H9 (cell line): ENCODE results near the gene MACROD1. TPM values are rescaled to one million over a fixed set of nuclear protein-coding genes. Genes with fewer than 3 reads are reported as not detected.

Experiments
- DNase-seq: peaks from one replicate; pipeline ENCODE4 v3.0.0-alpha.2; 2017
- H2AFZ ChIP-seq: one replicate; pipeline ENCODE4 v1.6.1; 2013; ENCODE audit warnings: mild to moderate bottlenecking, low read length, control low read depth, moderate library complexity
- H2AK5ac ChIP-seq: 2 replicates; pipeline ENCODE4 v1.6.1; 2013; ENCODE audit warnings: low read length, control low read depth, mixed read lengths; ENCODE audit not compliant: insufficient read length
- H2BK120ac ChIP-seq: one replicate; pipeline ENCODE4 v1.6.1; 2013; ENCODE audit warnings: low read depth, mild to moderate bottlenecking, low read length, control low read depth, inconsistent platforms; ENCODE audit not compliant: poor library complexity, severe bottlenecking
- H2BK12ac ChIP-seq: 2 replicates; pipeline ENCODE4 v1.6.1; 2013; ENCODE audit warnings: low read length, control low read depth, mixed read lengths, low read depth; ENCODE audit not compliant: insufficient read length
- H2BK15ac ChIP-seq: 2 replicates; pipeline ENCODE4 v1.6.1; 2013; ENCODE audit warnings: low read depth, low read length, control low read depth
- H2BK20ac ChIP-seq: one replicate; pipeline ENCODE4 v1.6.1; 2013; ENCODE audit warnings: low read depth, mild to moderate bottlenecking, low read length, control low read depth, inconsistent platforms; ENCODE audit not compliant: poor library complexity, severe bottlenecking
- H2BK5ac ChIP-seq: 2 replicates; pipeline ENCODE4 v1.6.1; 2013; ENCODE audit warnings: low read length, control low read depth, mixed read lengths; ENCODE audit not compliant: insufficient read length
- H3K14ac ChIP-seq: 2 replicates; pipeline ENCODE4 v1.6.1; 2013; ENCODE audit warnings: low read length, control low read depth; ENCODE audit not compliant: insufficient read depth
- H3K18ac ChIP-seq: 2 replicates; pipeline ENCODE4 v1.6.1; 2013; ENCODE audit warnings: low read depth, mild to moderate bottlenecking, mixed read lengths, low read length, control low read depth; ENCODE audit not compliant: insufficient read length
- H3K23ac ChIP-seq: 2 replicates; pipeline ENCODE4 v1.6.1; 2013; ENCODE audit warnings: low read length, control low read depth, mixed read lengths, low read depth; ENCODE audit not compliant: insufficient read length
- H3K23me2 ChIP-seq: 2 replicates; pipeline ENCODE4 v1.6.1; 2013; ENCODE audit warnings: low read depth, mild to moderate bottlenecking, mixed read lengths, low read length, control low read depth; ENCODE audit not compliant: insufficient read length, poor library complexity, severe bottlenecking
- H3K27ac ChIP-seq: 2 replicates; pipeline ENCODE4 v1.5.1; 2013; ENCODE audit warnings: low read length, control low read depth, mixed read lengths, low read depth; ENCODE audit not compliant: insufficient read length
- H3K27me3 ChIP-seq: 2 replicates; pipeline ENCODE4 v1.6.1; 2013; ENCODE audit warnings: low read length, control low read depth, inconsistent platforms; ENCODE audit not compliant: insufficient read depth
- H3K4ac ChIP-seq: 2 replicates; pipeline ENCODE4 v1.6.1; 2013; ENCODE audit warnings: low read depth, mild to moderate bottlenecking, control low read depth, inconsistent platforms, low read length, moderate library complexity
- H3K4me1 ChIP-seq: 2 replicates; pipeline ENCODE4 v1.6.1; 2013; ENCODE audit warnings: low read length, control low read depth, inconsistent platforms; ENCODE audit not compliant: insufficient read depth
- H3K4me2 ChIP-seq: 2 replicates; pipeline ENCODE4 v1.6.1; 2013; ENCODE audit warnings: low read length, control low read depth, mixed read lengths; ENCODE audit not compliant: insufficient read length, insufficient read depth
- H3K56ac ChIP-seq: 2 replicates; pipeline ENCODE4 v1.6.1; 2013; ENCODE audit warnings: low read depth, mild to moderate bottlenecking, mixed read lengths, low read length, control low read depth; ENCODE audit not compliant: insufficient read length
- H3K79me1 ChIP-seq: 2 replicates; pipeline ENCODE4 v1.6.1; 2013; ENCODE audit warnings: low read depth, mild to moderate bottlenecking, moderate library complexity, low read length, control low read depth, inconsistent platforms; ENCODE audit not compliant: insufficient read depth, poor library complexity, severe bottlenecking
- H3K79me2 ChIP-seq: 2 replicates; pipeline ENCODE4 v1.6.1; 2013; ENCODE audit warnings: low read length, control low read depth, inconsistent platforms; ENCODE audit not compliant: insufficient read depth
- H3K9ac ChIP-seq: 2 replicates; pipeline ENCODE4 v1.6.1; 2013; ENCODE audit warnings: low read length, control low read depth, mixed read lengths; ENCODE audit not compliant: insufficient read length; ENCODE audit errors: extremely low read depth
- H3K9me3 ChIP-seq: one replicate; pipeline ENCODE4 v1.6.1; 2013; ENCODE audit warnings: low read depth, low read length, inconsistent platforms; ENCODE audit not compliant: control insufficient read depth
- H3T11ph ChIP-seq: one replicate; pipeline ENCODE4 v1.6.1; 2013; ENCODE audit warnings: mild to moderate bottlenecking, low read length, control low read depth, inconsistent platforms
- H4K20me1 ChIP-seq: one replicate; pipeline ENCODE4 v1.6.1; 2013; ENCODE audit not compliant: control insufficient read depth, insufficient read length, insufficient read depth
- H4K5ac ChIP-seq: 2 replicates; pipeline ENCODE4 v1.6.1; 2013; ENCODE audit warnings: low read depth, mild to moderate bottlenecking, mixed read lengths, low read length, control low read depth; ENCODE audit not compliant: insufficient read length
- H4K8ac ChIP-seq: replicated peaks from 2 replicates; pipeline ENCODE4 v1.6.1; 2013; ENCODE audit warnings: low read length, control low read depth, mixed read lengths, low read depth; ENCODE audit not compliant: insufficient read length
- H4K91ac ChIP-seq: 2 replicates; pipeline ENCODE4 v1.6.1; 2013; ENCODE audit warnings: low read depth, mild to moderate bottlenecking, moderate library complexity, mixed read lengths, low read length, control low read depth; ENCODE audit not compliant: insufficient read length
- H3K27ac Mint-ChIP-seq, 3 experiments: 2 replicates in 2 of 3; 3 replicates in 1 of 3; pipeline ENCODE4 v1.8.0; 2020 to 2021; ENCODE audit warnings: mixed read lengths in 3 of 3, mild to moderate bottlenecking in 1 of 3, moderate library complexity in 1 of 3
- H3K27me3 Mint-ChIP-seq: 2 replicates; pipeline ENCODE4 v1.8.0; 2021; ENCODE audit warnings: low read depth, mild to moderate bottlenecking, moderate library complexity, mixed read lengths
- H3K36me3 Mint-ChIP-seq, 3 experiments: 2 replicates in 2 of 3; 3 replicates in 1 of 3; pipeline ENCODE4 v1.8.0; 2020 to 2021; ENCODE audit warnings: low read depth in 3 of 3, mixed read lengths in 3 of 3; ENCODE audit not compliant: insufficient read depth in 1 of 3
- H3K4me1 Mint-ChIP-seq, 2 experiments: 2 replicates each; pipeline ENCODE4 v1.8.0; 2020; ENCODE audit warnings: mixed read lengths in 2 of 2
- H3K4me3 Mint-ChIP-seq, 2 experiments: 2 replicates in 1 of 2; 3 replicates in 1 of 2; pipeline ENCODE4 v1.8.0; 2020 to 2021; ENCODE audit warnings: mild to moderate bottlenecking in 2 of 2, mixed read lengths in 2 of 2, moderate library complexity in 1 of 2
- H3K9me3 Mint-ChIP-seq, 2 experiments: 2 replicates in 1 of 2; 3 replicates in 1 of 2; pipeline ENCODE4 v1.8.0; 2020; ENCODE audit warnings: mild to moderate bottlenecking in 2 of 2, mixed read lengths in 2 of 2, moderate library complexity in 1 of 2
- CTCF ChIP-seq: fragments of 200-600 bp; sonication (generic); conservative IDR thresholded peaks from 3 replicates; pipeline ENCODE4 v1.8.0; 2021; ENCODE audit warnings: antibody characterized with exemption, mild to moderate bottlenecking
- WGBS: extraction: QIAGEN DNeasy Blood & Tissue Kit; methylation state at CpG from one replicate; pipeline ENCODE4 v1.1.7; 2013; ENCODE audit warnings: missing lambda C conversion rate, low lambda C conversion rate, mixed read lengths; ENCODE audit not compliant: insufficient read length; ENCODE audit errors: extremely low coverage; 5-methylcytosine and 5-hydroxymethylcytosine counted together
- total RNA-seq: library from RNA; stranded (reverse); gene quantifications from 2 replicates; pipeline ENCODE4 v1.2.1, GENCODE V29; 2021

The MACROD1 gene
- total RNA-seq, 1 experiment from 2014 or later = 21.2 TPM

- Histone ChIP-seq H3K23ac (no peak overlapping the region), H4K91ac (no peak overlapping the region), H4K5ac (no peak overlapping the region), H3K23me2 (no peaks in the 10 kb centered on the region), H2BK12ac (no peak overlapping the region), H4K20me1 (peaks cover 7% of the 10 kb centered on the region), H2BK120ac (no peak overlapping the region), H3K9ac (no peak overlapping the region), H2AK5ac (no peak overlapping the region), H3K4ac (no peak overlapping the region), H3K4me2 (no peak overlapping the region), H3K56ac (no peak overlapping the region), H3K14ac (no peak overlapping the region), H2BK5ac (no peak overlapping the region), H3K4me1 (no peaks in the 10 kb centered on the region), H3K79me1 (no peaks in the 10 kb centered on the region), H4K8ac (no peak overlapping the region), H3K27me3 (peaks cover 8% of the 10 kb centered on the region; the same call in 1 of the 2 replicates), H2AFZ (no peak overlapping the region), H3K27ac (no peak overlapping the region), H3T11ph (no peak overlapping the region), H2BK15ac (no peak overlapping the region), H2BK20ac (no peak overlapping the region), H3K79me2 (no peaks in the 10 kb centered on the region), H3K18ac (no peak overlapping the region), H3K9me3 (no peaks in the 10 kb centered on the region)
- H3K9me3 Mint-ChIP-seq = no peaks in the 10 kb centered on the region; a peak in 1 of 5 replicates
- H3K27me3 Mint-ChIP-seq = peaks cover 70% of the 10 kb centered on the region
- no CpG with 5 or more reads among the region's 13 CpGs for WGBS
- no peak overlapping the region for H3K27ac Mint-ChIP-seq
- DNase-seq = no peak
- peaks cover 7 to 21% of the 10 kb centered on the region in 2 experiments for H3K4me1 Mint-ChIP-seq
- H3K4me3 Mint-ChIP-seq = no peak overlapping the region
- H3K36me3 Mint-ChIP-seq = no peaks in the 10 kb centered on the region
- no peak for TF ChIP-seq CTCF
Measured at GRCh38 chr11:64073542-64073941, 92.4 kb downstream of the MACROD1 start.
